Measurements from ENCODE around the gene CP. TPM values are rescaled to one million over a fixed set of nuclear protein-coding genes. Genes with fewer than 3 reads are reported as not detected.

Gene CP
- total RNA-seq, 4 donors from 2014 or later: 1.7 to 10.2 (median 4.0) TPM

DNA sequence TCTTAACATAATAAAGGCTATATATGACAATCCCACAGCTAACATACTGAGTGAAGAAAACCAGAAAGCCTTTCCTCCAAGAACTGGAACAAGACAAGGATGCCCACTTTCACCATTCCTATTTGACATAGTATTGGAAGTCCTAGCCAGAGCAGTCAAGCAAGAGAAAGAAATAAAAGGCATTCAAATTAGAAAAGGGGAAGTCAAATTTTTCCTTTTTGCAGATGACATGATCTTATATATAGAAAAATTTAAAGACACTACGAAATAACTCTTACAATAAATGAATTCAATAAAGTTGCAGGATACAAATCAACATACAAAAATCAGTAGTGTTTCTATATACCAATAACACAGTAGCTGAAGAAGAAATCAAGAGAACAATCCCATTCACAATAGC, 42.2 kb upstream of the CP start:
- Histone ChIP-seq H3K27ac (no peak overlapping the region), H3K4me3 (no peak overlapping the region), H3K27me3 (no peaks in the 10 kb centered on the region), H3K4me1 (no peaks in the 10 kb centered on the region), H3K36me3 (no peaks in the 10 kb centered on the region), H3K9me3 (no peaks in the 10 kb centered on the region)
- DNase-seq (ENCODE audit: low spot score in 2 of 2): no peak
- TF ChIP-seq POLR2A (IDR thresholded peaks at IDR 0.05): no peak
- TF ChIP-seq, protein P1, sequence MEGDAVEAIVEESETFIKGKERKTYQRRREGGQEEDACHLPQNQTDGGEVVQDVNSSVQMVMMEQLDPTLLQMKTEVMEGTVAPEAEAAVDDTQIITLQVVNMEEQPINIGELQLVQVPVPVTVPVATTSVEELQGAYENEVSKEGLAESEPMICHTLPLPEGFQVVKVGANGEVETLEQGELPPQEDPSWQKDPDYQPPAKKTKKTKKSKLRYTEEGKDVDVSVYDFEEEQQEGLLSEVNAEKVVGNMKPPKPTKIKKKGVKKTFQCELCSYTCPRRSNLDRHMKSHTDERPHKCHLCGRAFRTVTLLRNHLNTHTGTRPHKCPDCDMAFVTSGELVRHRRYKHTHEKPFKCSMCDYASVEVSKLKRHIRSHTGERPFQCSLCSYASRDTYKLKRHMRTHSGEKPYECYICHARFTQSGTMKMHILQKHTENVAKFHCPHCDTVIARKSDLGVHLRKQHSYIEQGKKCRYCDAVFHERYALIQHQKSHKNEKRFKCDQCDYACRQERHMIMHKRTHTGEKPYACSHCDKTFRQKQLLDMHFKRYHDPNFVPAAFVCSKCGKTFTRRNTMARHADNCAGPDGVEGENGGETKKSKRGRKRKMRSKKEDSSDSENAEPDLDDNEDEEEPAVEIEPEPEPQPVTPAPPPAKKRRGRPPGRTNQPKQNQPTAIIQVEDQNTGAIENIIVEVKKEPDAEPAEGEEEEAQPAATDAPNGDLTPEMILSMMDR (IDR thresholded peaks at IDR 0.05): no peak
- 89% methylated on average over 1 of the region's 1 CpG for WGBS

GRCh38 chr3:149258714-149259113, 37.1 kb upstream of the CP start:
- WGBS: 89% methylated on average over 3 of the region's 4 CpGs
- Histone ChIP-seq H3K36me3 (no peaks in the 10 kb centered on the region), H3K27ac (no peak overlapping the region), H3K9me3 (no peaks in the 10 kb centered on the region), H3K4me3 (no peak overlapping the region), H3K27me3 (no peaks in the 10 kb centered on the region), H3K4me1 (no peaks in the 10 kb centered on the region)
- no peak for TF ChIP-seq POLR2AphosphoS5 (IDR thresholded peaks at IDR 0.05)
- no peak for TF ChIP-seq EP300 (IDR thresholded peaks at IDR 0.05)
- TF ChIP-seq, protein P1 (IDR thresholded peaks at IDR 0.05): no peak
- no peak for DNase-seq (ENCODE audit: low spot score in 2 of 2)

DNA sequence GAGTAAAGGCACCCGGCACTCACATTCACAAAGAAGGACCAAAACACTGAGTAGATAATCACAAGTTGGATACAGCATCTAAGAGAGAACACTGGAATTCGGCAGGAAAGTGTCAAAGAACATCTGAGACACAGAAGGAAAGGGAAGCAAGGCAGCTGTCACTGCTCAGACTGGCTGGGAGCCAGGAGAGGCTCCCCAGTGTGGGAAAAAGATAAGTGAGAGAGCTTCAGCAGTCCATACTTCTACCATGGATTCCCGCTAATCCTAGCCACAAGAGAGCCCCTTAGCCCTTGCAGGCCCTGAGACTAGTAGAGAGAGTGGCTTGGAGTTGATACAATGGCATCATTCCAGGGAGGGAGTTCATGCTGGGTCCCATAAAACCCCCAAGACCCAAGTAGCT, 36.7 kb upstream of the CP start:
- no peaks in the 10 kb centered on the region for H3K36me3 ChIP-seq
- no peak overlapping the region for H3K27ac ChIP-seq
- 61% methylated on average over 3 of the region's 3 CpGs for WGBS
- DNase-seq (ENCODE audit: low spot score in 2 of 2): no peak
- no peaks in the 10 kb centered on the region for H3K27me3 ChIP-seq
- H3K4me1 ChIP-seq: no peaks in the 10 kb centered on the region
- H3K9me3 ChIP-seq: no peaks in the 10 kb centered on the region
- TF ChIP-seq EP300 (IDR thresholded peaks at IDR 0.05) (no peak), POLR2A (IDR thresholded peaks at IDR 0.05) (no peak), POLR2AphosphoS5 (IDR thresholded peaks at IDR 0.05) (no peak)
- TF ChIP-seq, protein P1 (IDR thresholded peaks at IDR 0.05): no peak
- no peak overlapping the region for H3K4me3 ChIP-seq

- no peaks in the 10 kb centered on the region for H3K4me1 ChIP-seq
- DNase-seq (ENCODE audit: low spot score in 2 of 2): no peak
- WGBS: 82% methylated on average over 2 of the region's 2 CpGs
- no peak overlapping the region for H3K4me3 ChIP-seq
- H3K36me3 ChIP-seq: no peaks in the 10 kb centered on the region
- H3K27ac ChIP-seq: no peak overlapping the region
- no peaks in the 10 kb centered on the region for H3K9me3 ChIP-seq
- H3K27me3 ChIP-seq: no peaks in the 10 kb centered on the region
- TF ChIP-seq POLR2A (IDR thresholded peaks at IDR 0.05) (no peak), POLR2AphosphoS5 (IDR thresholded peaks at IDR 0.05) (no peak), EP300 (IDR thresholded peaks at IDR 0.05) (no peak)
- TF ChIP-seq, protein P1 (IDR thresholded peaks at IDR 0.05): no peak
Observed at GRCh38 chr3:149252272-149252671, 30.6 kb upstream of the CP start.

DNA sequence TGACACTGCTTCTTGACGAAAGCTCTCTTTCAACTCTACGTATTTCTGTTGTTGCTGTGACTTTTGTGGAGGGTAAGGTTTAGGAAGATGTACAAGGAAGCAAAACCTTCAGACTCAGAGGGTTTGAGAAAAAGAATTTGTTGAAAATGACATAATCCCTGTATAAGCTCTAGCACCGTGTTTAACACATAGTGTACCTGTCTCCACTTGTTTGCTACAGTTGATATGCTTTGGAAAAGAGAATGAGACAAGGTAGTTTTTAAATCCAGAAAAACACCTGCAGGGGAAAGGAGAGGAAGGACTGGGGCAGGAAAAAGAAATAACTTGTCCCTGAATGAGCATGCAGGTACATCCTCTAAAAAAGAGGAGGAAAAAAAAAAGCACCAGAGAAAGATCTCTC, 29.6 kb upstream of the CP start:
- no peaks in the 10 kb centered on the region for H3K9me3 ChIP-seq
- no peaks in the 10 kb centered on the region for H3K27me3 ChIP-seq
- DNase-seq (ENCODE audit: low spot score in 2 of 2): no peak
- H3K4me1 ChIP-seq: peaks cover 3% of the 10 kb centered on the region
- no peak overlapping the region for H3K27ac ChIP-seq
- TF ChIP-seq EP300 (IDR thresholded peaks at IDR 0.05): no peak
- TF ChIP-seq POLR2AphosphoS5 (IDR thresholded peaks at IDR 0.05): no peak
- TF ChIP-seq POLR2A (IDR thresholded peaks at IDR 0.05): no peak
- TF ChIP-seq, protein P1 (IDR thresholded peaks at IDR 0.05): no peak
- no peaks in the 10 kb centered on the region for H3K36me3 ChIP-seq
- H3K4me3 ChIP-seq: no peak overlapping the region
- whole genome bisulfite sequencing: 77% methylated on average over 3 of the region's 3 CpGs
